HG02642 (cell line): Measurements from ENCODE around the gene KRTAP10-6.
"Not testable (repeated sequence)": the region's sequence is repeated elsewhere in the genome, so short reads cannot be mapped to it uniquely, and the experiment has no call there.

Source experiments
- ATAC-seq: cut with Tn5 transposase; IDR thresholded peaks from one replicate; pipeline ENCODE4 v1.9.1; 2021; ENCODE audit warnings: mild to moderate bottlenecking; ENCODE audit not compliant: unreplicated experiment, poor library complexity

Gene KRTAP10-6

DNA sequence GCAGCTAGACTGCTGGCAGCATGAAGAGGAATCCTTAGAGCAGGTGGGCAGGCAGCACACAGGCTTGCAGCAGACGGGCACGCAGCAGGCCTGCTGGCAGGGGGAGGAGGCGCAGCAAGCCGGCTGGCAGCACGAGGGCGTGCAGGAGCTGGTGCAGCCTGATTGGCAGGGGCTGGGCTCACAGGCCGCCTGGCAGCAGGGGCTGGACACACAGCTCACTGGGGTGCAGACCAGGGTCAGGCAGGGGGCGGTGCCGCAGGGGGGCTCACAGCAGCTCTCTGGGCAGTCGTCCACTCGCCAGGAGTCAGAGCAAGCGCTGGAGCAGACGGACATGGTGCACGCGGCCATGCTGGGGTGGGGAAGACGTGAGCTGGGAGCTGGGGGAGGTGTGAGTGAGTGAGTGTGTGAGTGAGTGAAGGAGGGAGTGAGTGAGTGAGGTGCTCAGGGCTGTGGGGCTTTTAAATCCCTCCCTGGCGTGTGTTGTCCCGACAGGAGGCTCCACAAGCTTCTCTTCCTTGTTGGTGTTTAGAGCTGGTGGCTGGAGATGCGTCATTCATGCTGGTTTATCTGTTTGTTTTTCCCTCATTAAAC is 12.0 kb downstream of the KRTAP10-6 start, which contains the start of gene KRTAP10-5:
TSS of gene KRTAP10-5 (minus strand) at position 374 of the 591 bp plus-strand sequence. CDS start at position 348, 26 bp downstream.
- not testable (repeated sequence) for ATAC-seq

DNA sequence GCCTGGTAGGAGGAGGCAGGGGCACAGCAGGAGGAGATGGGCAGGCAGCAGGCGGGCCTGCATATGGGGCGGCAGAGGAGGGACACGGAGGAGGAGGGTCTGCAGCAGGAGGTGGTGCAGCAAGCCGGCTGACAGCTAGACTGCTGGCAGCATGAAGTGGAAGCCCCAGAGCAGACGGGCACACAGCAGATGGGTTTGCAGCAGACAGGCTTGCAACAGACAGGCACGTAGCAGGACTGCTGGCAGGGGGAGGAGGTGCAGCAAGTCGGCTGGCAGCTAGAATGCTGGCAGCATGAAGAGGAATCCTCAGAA is 12.5 kb downstream of the KRTAP10-6 start:
- ATAC-seq: no peak

DNA sequence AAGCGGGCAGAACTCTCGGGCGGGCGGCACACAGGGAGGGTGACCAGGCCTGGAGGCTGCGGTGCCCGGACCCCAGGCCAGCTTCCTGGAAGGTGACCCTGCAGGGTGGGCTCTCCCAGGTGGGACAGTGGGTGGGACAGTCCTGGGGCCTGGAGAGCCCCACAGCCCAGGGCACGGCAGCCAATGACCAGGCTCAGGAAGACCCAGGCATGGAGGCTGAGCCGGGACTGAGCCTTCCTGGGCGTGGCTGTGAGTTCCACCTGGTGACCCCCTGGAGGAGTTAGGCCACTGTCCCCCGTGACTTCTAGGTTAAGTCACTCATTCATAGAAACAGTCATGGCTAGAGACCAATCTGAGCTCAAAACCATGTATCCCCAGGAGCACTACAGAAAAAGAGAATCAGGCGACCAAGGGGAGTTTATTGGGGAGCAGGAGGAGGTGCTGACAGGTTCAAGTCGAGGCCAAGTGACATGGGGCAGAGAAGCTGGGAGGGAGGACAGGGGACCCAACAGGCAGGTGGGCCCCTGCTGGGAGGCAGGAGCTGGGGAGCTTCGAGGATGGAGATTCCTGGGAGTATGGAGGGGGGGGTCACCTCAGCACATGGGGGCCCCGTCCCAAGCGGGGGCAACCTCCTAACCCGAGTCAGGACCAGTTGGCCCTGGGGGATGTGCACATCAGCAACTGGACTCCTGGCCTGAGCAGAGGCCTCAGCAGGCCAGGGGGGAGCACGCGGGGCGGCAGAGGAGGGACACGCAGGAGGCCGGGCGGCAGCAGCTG is 13.1 kb downstream of the KRTAP10-6 start:
- no peak for ATAC-seq

DNA sequence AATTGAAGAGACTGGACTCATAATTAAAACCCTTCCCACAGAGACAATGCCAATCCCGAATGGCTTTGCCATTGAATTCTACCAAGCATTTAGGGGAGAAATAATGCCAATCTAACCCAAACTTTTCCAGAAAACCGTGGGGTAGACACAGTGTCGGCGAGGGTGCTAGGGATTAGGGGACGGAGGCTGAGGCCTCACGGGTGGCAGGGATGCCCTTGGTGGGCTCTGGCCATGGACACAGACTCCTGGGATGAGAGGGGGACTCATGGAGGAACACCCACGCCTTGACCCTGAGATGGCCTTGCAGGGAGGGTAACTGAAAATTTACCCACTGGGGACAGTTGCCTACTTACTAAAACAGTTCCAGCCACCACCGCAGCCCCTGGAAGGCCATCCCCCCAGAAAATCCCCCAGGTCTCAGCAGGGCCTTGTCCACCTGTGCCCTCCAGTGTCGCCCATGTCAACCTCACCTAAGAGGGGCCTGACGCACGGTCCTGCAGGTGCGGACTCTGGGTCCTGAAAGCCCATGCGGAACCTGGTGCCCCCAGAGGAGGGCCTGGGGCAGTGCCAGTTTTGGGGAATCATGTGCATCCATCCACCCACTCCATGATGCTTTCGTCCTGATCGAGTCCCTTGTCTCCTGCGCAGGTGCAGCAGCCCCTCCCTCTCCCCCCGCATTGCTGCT is 13.8 kb downstream of the KRTAP10-6 start:
- no peak for ATAC-seq

DNA sequence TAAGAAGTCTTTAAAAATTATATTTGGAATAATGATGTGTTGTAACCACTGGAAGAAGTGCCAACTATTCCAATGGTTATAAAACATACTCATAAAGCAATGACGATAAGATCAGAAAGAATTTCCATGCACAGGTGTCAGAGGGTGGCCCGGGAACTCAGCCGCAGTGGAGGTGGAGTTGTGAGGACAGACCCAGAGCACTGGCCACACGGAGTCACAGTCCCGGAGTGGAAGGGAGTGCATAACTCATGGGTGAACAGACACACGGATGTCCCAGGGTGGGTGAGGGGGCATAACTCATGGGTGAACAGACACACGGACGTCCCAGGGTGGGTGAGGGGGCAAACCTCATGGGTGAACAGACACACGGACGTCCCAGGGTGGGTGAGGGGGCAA is 16.3 kb downstream of the KRTAP10-6 start:
- no peak for ATAC-seq

DNA sequence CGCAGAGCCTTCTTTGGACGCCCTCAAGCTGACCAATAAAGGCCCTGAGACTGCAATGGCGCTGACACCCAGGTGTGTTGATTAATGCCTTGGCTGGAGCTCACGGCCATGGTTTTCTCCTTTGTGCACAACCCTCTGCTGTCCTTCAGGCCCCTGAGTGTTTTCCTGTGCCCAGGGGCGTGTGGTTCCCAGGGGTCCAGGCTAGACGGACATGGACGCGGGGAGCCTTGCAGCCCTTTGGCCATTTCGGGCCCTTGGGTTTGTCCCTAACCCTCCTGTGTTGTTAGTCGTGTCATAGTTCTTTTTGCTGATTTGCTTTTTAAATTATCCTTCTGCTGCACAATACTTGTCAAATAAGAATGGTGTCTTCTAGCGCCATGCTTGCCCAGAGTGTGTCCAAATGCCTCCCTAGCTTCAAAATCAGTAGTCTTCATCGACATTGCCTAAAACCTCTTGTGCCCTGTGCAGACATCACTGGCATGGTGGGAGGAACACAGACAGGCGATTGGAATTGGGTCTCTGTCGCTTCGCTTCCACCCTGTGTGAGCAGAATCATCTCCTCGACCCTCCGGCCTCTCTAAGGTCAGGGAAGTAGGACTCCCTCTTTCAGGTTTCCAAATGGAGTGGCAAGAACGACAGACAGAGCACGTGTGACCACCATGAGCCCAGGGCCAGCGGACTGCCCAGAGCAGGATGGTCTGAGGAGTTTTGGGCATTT is 16.8 kb downstream of the KRTAP10-6 start:
- ATAC-seq: no peak

DNA sequence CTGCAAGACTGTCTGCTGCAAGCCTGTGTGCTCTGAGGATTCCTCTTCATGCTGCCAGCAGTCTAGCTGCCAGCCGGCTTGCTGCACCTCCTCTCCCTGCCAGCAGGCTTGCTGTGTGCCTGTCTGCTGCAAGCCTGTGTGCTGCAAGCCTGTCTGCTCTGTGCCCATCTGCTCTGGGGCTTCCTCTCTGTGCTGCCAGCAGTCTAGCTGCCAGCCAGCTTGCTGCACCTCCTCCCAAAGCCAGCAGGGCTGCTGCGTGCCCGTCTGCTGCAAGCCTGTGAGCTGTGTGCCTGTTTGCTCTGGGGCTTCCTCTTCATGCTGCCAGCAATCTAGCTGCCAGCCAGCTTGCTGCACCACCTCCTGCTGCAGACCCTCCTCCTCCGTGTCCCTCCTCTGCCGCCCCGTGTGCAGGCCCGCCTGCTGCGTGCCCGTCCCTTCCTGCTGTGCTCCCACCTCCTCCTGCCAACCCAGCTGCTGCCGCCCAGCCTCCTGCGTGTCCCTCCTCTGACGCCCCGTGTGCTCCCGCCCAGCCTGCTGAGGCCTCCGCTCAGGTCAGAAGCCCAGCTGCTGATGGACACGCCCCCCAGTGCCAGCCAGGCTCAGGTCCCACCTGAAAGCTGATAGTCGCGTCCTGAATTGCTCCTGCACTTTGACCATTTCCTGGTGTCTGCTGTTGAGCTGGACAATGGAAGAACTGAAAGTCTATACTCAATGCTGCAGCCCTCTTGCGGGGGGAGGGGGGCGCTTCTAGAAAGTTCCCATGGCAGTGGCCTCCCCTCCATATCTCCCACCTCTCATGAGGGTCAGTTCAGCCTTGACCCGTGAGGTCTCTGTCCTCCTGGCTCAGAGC is 17.6 kb downstream of the KRTAP10-6 start:
- no peak for ATAC-seq

DNA sequence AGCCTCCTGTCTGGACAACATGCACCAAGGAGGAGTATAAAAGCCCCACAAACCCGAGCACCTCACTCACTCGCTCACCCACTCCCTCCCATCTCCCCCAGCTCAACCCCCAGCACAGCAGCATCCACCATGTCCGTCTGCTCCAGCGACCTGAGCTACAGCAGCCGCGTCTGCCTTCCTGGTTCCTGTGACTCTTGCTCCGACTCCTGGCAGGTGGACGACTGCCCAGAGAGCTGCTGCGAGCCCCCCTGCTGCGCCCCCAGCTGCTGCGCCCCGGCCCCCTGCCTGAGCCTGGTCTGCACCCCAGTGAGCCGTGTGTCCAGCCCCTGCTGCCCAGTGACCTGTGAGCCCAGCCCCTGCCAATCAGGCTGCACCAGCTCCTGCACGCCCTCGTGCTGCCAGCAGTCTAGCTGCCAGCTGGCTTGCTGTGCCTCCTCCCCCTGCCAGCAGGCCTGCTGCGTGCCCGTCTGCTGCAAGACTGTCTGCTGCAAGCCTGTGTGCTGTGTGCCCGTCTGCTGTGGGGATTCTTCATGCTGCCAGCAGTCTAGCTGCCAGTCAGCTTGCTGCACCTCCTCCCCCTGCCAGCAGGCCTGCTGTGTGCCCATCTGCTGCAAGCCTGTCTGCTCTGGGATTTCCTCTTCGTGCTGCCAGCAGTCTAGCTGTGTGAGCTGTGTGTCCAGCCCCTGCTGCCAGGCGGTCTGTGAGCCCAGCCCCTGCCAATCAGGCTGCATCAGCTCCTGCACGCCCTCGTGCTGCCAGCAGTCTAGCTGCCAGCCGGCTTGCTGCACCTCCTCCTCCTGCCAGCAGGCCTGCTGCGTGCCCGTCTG is 18.5 kb downstream of the KRTAP10-6 start, which contains the start of gene KRTAP10-4:
TSS of gene KRTAP10-4 (plus strand) at position 100 of the 827 bp plus-strand sequence. CDS start at position 130, 30 bp downstream.
- not testable (repeated sequence) for ATAC-seq

DNA sequence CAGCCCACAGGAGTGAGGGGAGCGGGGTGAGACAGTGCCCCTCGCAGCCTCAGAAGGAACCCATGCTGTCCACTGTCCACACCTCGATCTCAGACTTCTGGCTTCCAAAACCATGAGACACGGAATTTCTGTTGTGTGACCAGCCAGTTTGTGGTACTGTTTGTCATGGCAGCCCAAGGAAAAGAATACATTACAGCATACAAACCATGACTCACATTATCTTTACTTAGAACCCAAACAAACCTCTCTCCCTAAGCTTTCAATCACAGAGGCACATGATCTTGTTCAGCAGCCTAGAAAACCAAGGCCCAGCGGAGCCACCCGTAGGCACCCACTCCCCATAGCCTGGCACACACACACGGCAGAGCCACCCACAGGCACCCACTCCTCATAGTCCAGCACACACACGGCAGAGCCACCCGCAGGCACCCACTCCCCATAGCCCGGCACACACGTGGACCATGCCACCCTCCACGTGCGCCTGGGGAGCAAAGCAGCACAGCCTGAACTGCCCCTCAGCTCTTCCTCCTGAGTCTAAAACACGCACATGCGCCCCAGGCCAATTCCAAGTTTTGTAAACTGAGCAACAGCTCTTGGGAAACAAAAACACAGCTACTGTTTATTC is 19.2 kb downstream of the KRTAP10-6 start:
- ATAC-seq: no peak

DNA sequence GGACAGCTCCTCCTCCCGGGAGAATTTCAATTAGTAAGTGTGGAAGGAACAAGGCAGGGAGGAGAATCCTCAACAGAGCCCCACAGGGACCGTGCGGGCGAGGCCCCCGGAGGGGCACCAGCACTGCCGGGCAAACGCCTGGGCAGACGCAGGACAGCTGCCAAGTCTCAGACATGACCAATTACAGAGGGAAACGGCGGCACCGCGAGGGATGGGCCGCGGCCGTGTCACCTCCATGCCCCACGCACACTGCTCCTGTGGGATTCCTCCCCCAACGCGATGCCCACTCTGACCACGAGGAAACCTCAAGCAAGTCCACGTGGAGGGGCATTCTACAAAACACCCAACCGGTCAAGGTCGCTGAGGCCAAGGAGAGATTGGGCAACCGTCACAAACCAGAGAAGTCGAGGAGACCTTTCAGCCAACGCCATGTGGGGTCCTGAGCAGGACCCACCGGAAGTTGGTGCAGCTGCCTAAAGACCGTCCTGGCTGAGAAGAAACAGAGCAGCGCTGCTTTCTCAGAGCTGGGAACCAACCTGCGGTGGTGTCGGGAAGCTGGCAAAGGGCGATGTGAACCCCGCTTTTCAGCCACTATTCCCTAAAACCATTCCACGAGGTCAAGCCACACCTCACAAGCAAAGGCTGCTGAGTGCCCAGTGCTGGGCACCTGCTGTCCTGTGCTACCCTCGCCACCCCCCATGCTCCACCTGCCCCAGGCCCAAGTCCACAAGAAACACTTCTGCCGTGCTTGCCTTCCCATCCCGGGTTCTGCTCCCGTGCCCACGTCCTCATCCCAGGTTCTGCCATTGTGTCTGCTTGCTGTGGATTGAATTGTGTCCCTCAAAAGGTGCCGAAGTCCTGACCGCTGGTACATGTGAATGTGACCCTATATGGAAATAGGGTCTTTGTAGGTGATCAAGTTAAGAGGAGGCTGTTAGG is 20.2 kb downstream of the KRTAP10-6 start:
- no peak for ATAC-seq

DNA sequence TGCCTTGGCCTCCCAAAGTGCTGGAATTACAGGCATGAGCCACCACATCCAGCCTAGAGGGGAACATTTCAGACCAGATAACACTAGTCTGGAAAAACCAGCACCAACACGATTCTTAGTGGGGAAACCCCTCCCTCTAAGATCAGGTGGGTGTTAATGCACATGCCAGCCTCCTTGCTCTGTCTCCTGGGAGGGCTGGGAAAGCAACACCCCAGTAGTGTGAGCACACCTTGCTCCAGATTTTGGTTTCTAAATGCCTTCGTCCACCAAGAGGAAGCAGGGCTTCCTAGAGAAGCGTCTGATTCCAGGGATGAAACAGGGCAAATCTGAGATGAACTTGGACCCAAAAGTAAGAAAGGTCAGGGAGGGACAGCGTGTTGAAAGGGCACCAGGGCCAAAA is 21.0 kb downstream of the KRTAP10-6 start:
- ATAC-seq: no peak

DNA sequence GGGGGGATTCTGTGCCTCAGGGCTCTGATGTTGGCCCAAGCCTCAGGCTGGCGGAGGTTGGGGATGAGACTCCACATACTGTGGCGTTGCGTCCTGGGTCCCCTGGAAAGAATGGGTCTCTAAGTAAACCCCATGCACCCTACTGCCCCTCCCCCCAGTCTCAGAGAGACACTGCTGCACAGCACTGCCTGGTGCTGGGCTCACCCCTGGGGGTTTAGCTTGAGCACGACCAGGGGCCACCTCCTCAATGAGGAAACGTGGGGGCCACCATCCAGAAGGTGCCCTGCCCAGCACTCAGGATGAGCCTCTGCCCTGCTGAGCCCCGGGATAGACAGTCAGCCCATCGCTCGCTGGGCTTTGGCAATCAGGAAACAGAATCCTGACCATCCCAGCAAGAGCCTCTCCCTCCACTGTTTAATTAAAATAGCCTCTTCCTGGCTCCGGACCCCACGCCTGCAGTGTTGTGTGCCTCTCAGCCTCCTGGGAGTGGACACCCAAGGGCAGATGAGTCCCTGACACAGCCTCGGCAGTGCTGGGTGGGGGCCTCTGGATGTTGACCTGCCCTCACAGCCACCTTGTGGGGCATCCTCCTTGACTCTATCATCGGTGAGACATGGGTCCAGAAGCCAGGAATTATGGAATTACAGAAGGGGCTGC is 22.3 kb downstream of the KRTAP10-6 start:
- no peak for ATAC-seq

DNA sequence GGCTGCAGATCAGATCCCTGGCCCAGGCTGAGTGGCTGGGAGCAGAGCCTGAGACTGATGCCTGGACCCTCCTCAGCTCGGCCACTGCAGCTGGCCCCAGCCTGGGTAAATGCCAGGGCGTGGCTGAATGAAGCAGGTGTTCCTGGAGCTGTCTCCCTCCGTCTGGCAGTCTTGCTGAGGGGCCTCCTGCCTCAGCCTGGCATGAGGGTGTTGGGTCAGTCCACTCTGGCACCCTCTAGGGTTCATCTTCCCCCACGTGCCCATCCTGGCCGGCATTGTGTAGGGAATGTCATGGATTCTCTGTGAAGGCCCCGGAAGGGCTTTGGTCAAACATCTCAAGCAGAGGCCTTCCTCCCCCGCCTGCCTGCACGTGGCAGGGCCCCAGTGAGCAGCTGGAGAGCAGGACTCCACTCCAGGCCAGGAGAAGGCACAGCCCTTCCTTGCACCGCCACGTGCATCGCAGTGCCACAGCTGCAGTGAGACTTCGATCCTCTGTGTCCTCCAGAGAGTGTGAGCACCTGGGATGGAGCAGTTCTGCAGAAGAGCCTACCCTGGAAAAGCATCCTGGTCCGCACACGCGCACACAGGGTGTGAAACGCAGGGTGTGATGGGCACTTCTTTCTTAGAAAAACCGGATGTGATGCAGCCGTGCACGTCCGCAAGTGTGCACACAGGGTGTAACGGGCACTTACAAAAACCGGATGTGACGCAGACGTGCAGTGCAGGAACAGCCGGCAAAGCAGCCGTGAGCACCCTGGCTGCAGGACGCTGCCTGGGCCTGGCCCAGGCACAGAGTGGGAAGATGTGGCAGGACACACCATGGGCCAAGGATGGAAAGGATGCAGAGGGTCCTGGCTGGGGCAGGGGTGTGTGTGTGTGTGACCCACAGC is 23.4 kb downstream of the KRTAP10-6 start:
- no peak for ATAC-seq

DNA sequence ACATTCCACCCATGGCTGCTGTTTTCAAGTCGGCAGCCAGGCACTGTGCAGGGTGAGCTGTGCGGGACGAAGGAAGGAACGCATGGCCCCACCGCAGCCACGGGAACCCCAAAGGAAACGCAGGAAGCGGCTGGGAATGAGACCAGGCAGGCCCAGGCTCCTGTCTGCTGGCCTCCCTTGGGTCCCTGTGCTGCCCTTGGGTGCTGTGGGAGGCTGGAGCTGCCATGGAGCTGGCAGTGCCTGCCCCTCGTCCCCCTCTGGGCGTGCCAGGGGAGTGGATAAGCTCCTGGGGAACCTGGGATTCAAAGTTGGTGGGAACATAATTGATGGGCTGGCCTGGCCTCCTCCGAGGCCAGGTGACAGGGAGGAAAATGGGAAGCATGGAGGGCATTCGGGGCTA is 24.0 kb downstream of the KRTAP10-6 start:
- ATAC-seq: no peak

DNA sequence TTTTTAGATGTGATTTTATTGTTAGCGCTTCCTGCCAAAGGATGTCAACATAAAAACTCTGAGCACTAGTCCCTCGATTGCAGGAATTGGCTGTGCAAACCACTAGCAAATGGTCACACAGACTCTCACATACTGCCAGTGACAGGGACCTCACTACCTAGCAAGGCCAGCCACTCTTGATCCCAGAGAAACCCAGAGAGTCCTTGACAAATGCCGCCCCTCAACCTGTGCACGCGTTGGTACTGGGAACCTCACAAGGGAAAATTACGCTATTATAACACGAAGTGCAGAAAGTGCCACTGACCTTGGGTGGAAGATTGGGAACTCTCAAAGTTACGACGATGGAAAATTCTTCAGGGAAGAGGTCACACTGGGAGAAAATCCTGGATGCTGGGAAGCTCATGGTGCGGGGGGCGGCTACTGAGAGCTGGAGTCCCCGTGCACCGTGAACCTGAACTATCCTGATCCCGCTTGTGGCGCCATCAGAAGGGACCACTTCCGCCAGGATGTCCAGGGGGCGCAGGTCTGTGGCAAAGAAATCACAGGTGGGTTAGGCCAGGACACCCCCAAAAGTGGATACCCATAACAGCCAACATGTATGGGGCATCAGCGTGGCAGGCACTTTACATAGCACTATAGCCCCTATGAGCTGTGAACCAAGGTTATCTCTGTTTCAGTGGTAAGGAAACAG is 24.7 kb downstream of the KRTAP10-6 start:
- ATAC-seq: no peak
